ENCODE data around the gene RGS6. TPM values are rescaled to one million over a fixed set of nuclear protein-coding genes. Genes with fewer than 3 reads are reported as not detected.

The RGS6 gene
- total RNA-seq, 1 experiment from 2014 or later, result not detected

DNA sequence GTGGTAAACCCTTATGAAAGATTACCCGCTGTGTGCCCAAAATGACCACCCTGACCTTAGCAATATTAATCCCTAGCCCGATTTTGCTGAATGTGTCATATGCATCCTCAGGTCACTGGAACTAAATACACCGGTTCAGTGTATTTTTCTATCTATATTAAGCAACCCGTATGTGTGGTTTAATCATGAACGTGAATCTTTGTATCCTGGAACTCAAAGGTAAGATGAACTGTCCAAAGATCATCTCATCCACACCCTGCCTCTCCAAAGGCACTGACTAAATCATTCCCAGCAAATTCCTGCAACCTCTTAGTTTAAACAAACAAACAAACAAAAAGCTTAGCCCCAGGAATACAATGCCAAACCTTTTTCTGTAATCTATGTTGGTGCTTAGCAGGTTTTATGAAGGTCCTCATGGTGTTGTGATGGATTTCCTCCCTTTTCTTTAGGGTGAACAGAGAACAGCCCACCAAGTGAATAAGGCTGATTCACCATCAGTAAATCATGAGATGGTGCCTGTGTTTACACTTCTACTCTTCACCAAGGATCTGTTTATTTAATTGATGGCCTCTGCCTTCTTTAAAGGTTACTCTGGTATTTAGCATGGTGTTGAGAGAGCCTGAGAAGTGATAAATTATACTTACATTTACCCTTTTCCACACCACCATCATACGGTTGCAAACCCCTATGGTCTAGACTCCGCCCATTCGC is 663.1 kb downstream of the RGS6 start:
- CTCF ChIA-PET, result no interaction called here
- Mint-ChIP-seq H3K4me1 (ENCODE audit: insufficient read depth, unreplicated experiment) (no peaks in the 10 kb centered on the region), H3K27ac (ENCODE audit: low read depth, unreplicated experiment) (no peak overlapping the region), H3K36me3 (ENCODE audit: insufficient read depth, unreplicated experiment) (no peaks in the 10 kb centered on the region), H3K27me3 (ENCODE audit: insufficient read depth, unreplicated experiment) (peaks cover 11% of the 10 kb centered on the region), H3K4me3 (ENCODE audit: unreplicated experiment) (no peak overlapping the region), H3K9me3 (ENCODE audit: unreplicated experiment) (no peaks in the 10 kb centered on the region)
- no TSS peak for BruUV-seq (replicated peaks)
- TF ChIP-seq, protein P1, sequence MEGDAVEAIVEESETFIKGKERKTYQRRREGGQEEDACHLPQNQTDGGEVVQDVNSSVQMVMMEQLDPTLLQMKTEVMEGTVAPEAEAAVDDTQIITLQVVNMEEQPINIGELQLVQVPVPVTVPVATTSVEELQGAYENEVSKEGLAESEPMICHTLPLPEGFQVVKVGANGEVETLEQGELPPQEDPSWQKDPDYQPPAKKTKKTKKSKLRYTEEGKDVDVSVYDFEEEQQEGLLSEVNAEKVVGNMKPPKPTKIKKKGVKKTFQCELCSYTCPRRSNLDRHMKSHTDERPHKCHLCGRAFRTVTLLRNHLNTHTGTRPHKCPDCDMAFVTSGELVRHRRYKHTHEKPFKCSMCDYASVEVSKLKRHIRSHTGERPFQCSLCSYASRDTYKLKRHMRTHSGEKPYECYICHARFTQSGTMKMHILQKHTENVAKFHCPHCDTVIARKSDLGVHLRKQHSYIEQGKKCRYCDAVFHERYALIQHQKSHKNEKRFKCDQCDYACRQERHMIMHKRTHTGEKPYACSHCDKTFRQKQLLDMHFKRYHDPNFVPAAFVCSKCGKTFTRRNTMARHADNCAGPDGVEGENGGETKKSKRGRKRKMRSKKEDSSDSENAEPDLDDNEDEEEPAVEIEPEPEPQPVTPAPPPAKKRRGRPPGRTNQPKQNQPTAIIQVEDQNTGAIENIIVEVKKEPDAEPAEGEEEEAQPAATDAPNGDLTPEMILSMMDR (IDR thresholded peaks at IDR 0.05; ENCODE audit: unreplicated experiment), result no peak
- intact Hi-C loops (cut with micrococcal nuclease), result no loop called here
- DNase-seq (ENCODE audit: unreplicated experiment), result no peak
- POLR2A ChIA-PET, result no interaction called here

DNA sequence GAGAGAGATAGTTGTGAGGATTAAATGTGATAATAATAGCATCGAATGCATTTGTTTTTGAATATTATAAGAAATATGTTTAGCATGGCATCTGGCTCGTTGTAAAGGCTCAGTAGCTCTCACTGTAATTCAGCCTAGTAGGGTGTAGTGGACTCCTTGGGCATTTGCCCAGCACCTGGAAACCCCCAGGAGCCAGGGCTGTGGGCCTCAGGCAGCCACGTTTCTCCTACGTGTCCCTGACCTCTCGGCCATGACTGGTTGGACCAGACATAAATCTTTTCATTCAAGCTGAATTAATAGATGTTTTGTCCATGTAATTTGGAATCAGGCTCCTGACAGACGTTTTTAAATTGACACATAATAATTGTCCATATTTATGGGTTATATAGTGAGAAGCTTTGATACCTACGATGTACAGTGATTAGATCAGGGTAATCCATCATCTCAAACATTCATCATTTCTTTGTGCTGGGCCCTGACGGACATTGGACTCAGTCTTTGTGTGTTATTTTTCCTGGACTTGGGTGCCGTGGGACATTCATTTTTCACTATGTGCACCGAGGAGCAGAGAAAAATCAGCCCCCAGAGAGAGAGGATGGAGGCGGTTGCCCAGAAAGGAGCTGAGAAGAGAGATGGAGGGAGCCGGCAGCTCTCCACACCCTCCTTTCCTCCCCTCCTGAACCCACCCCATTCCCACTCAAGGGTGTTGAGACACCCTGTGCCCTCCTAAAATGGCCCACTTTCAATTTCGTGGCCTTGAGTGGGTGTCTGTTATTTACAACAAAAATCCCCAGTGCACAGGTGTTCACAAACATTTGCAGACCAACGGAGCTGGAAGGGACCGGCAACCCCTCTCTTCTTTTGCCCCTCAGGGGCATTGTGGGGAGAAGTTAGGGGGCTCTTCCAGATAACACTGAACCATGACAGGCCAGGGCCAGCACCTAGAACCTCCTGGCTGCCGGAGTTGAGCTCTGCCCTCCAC is 665.3 kb downstream of the RGS6 start:
- H3K9me3 Mint-ChIP-seq (ENCODE audit: unreplicated experiment), result no peaks in the 10 kb centered on the region
- POLR2A ChIA-PET, result interaction anchor here (0.5 to 1.2 kb wide), 3 partner anchors 16 to 327 kb away, joined by 3 read pairs; partner anchors contain the start of gene DPF3

DNA sequence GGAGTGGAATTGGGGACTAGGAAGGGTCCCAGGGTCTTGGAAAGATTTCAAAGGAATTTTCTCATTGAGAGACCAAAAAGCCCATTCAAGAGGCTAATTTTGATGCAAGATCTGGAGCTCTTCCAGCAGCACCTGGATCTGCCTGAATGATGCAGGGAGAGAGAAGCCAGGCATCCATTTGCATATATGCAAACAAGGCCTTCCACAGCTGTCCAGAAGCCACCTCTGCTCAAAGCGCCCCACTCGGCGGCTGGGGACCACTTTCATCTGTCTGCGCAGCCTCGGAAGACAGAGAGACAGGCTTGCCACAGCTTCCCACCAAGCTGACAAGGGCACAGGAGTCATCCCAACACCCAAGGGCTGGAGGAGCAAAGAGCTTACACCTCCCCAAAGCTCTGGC is 666.1 kb downstream of the RGS6 start:
- Mint-ChIP-seq H3K9me3 (ENCODE audit: unreplicated experiment) (no peaks in the 10 kb centered on the region), H3K4me3 (ENCODE audit: unreplicated experiment) (no peak overlapping the region), H3K27ac (ENCODE audit: low read depth, unreplicated experiment) (no peak overlapping the region), H3K4me1 (ENCODE audit: insufficient read depth, unreplicated experiment) (no peaks in the 10 kb centered on the region), H3K36me3 (ENCODE audit: insufficient read depth, unreplicated experiment) (no peaks in the 10 kb centered on the region), H3K27me3 (ENCODE audit: insufficient read depth, unreplicated experiment) (peaks cover 11% of the 10 kb centered on the region)
- TF ChIP-seq, protein P1 (IDR thresholded peaks at IDR 0.05; ENCODE audit: unreplicated experiment), result no peak
- ChIA-PET CTCF (no interaction called here), POLR2A (interaction anchor here (0.6 to 1.2 kb wide), 2 partner anchors 17 to 296 kb away, joined by 3 read pairs; partner anchors contain the start of gene DPF3)
- intact Hi-C loops (cut with micrococcal nuclease), result no loop called here
- no TSS peak for BruUV-seq (replicated peaks)
- DNase-seq (ENCODE audit: unreplicated experiment), result no peak

More for the DNA sequence above, 665.3 kb downstream of the RGS6 start:
- H3K4me3 Mint-ChIP-seq (ENCODE audit: unreplicated experiment), result no peak overlapping the region
- no peak for DNase-seq (ENCODE audit: unreplicated experiment)
- H3K36me3 Mint-ChIP-seq (ENCODE audit: insufficient read depth, unreplicated experiment), result no peaks in the 10 kb centered on the region
- H3K4me1 Mint-ChIP-seq (ENCODE audit: insufficient read depth, unreplicated experiment), result no peaks in the 10 kb centered on the region
- no peak overlapping the region for H3K27ac Mint-ChIP-seq (ENCODE audit: low read depth, unreplicated experiment)
- peaks cover 11% of the 10 kb centered on the region for H3K27me3 Mint-ChIP-seq (ENCODE audit: insufficient read depth, unreplicated experiment)
- intact Hi-C loops (cut with micrococcal nuclease), result no loop called here
- TF ChIP-seq, protein P1 (IDR thresholded peaks at IDR 0.05; ENCODE audit: unreplicated experiment), result no peak
- no TSS peak for BruUV-seq (replicated peaks)
- CTCF ChIA-PET, result no interaction called here

All from MCF 10A (cell line).